OCI-LY7 (cell line): ENCODE results near the gene ARMC12. TPM values are rescaled to one million over a fixed set of nuclear protein-coding genes. Genes with fewer than 3 reads are reported as not detected.

Experiments used
- BruUV-seq: library from RNA; stranded (reverse); fragments of 400-500 nt; replicated peaks from 2 replicates; lab custom pipeline; 2021; lab: Mats Ljungman, UMichigan
- CTCF ChIA-PET: fragments of 300-600 bp; sonication (Branson Sonifier 250); formaldehyde crosslinking; loops from one replicate; lab custom pipeline; 2022; ENCODE audit warnings: antibody characterized with exemption; ENCODE audit not compliant: unreplicated experiment; lab: Charles Lee
- POLR2A ChIA-PET: fragments of 300-600 bp; sonication (Branson Sonifier 250); formaldehyde crosslinking; loops from one replicate; lab custom pipeline; 2022; ENCODE audit warnings: antibody characterized with exemption; lab: Charles Lee
- DNase-seq: peaks from one replicate; pipeline ENCODE4 v3.0.0-alpha.2; 2015; ENCODE audit warnings: low spot score
- H2AFZ ChIP-seq: fragments of 200-600 bp; sonication (generic), shearing (Covaris generic); 2 replicates; pipeline ENCODE4 v1.6.1; 2014; ENCODE audit warnings: mild to moderate bottlenecking, antibody characterized with exemption, low read length, moderate library complexity
- H3K27ac ChIP-seq: fragments of 200-600 bp; sonication (generic); 2 replicates; pipeline ENCODE4 v1.5.1; 2014; ENCODE audit warnings: mixed run types, low read depth, mild to moderate bottlenecking, moderate library complexity, low read length, inconsistent platforms; ENCODE audit not compliant: poor library complexity, severe bottlenecking
- H3K36me3 ChIP-seq: fragments of 200-600 bp; sonication (generic); 2 replicates; pipeline ENCODE4 v1.6.1; 2014; ENCODE audit warnings: mild to moderate bottlenecking, antibody characterized with exemption, low read length, moderate library complexity, mixed read lengths; ENCODE audit not compliant: insufficient read depth
- H3K4me1 ChIP-seq: fragments of 200-600 bp; sonication (generic); 2 replicates; pipeline ENCODE4 v1.5.1; 2014; ENCODE audit warnings: mild to moderate bottlenecking, low read length; ENCODE audit not compliant: insufficient read depth, poor library complexity, severe bottlenecking
- H3K4me2 ChIP-seq: fragments of 200-600 bp; sonication (generic); 2 replicates; pipeline ENCODE4 v1.6.1; 2014; ENCODE audit warnings: mild to moderate bottlenecking, low read length
- H3K4me3 ChIP-seq: fragments of 200-600 bp; sonication (generic); 2 replicates; pipeline ENCODE4 v1.5.1; 2014; ENCODE audit warnings: mild to moderate bottlenecking, low read depth, low read length; ENCODE audit not compliant: poor library complexity, severe bottlenecking
- H3K79me2 ChIP-seq: fragments of 200-600 bp; sonication (generic); 2 replicates; pipeline ENCODE4 v1.6.1; 2016; ENCODE audit warnings: low read depth, mild to moderate bottlenecking, low read length, moderate library complexity, mixed read lengths; ENCODE audit not compliant: insufficient read depth
- H3K9me2 ChIP-seq: fragments of 200-600 bp; sonication (generic); 2 replicates; pipeline ENCODE4 v1.6.1; 2016; ENCODE audit warnings: mild to moderate bottlenecking, low read length, mixed read lengths; ENCODE audit not compliant: insufficient read depth
- H3K9me3 ChIP-seq: fragments of 200-600 bp; sonication (generic); 2 replicates; pipeline ENCODE4 v1.6.1; 2014; ENCODE audit warnings: mild to moderate bottlenecking, mixed run types, low read length, mixed read lengths
- H4K20me1 ChIP-seq: fragments of 200-600 bp; sonication (generic); 2 replicates; pipeline ENCODE4 v1.6.1; 2014; ENCODE audit warnings: mild to moderate bottlenecking, antibody characterized with exemption, low read length, moderate library complexity, mixed read lengths; ENCODE audit not compliant: insufficient read depth
- EZH2phosphoT487 ChIP-seq: fragments of 200-600 bp; sonication (generic); IDR thresholded peaks from 2 replicates; pipeline ENCODE4 v1.6.1; 2018; ENCODE audit warnings: low read depth, borderline replicate concordance, mild to moderate bottlenecking, mixed run types, antibody characterized with exemption, low read length, moderate library complexity, mixed read lengths
- intact Hi-C: fragments of 100-400 bp; cut with micrococcal nuclease; formaldehyde crosslinking; loops from one replicate; pipeline ENCODE4 v1.10.0; 2022; ENCODE audit not compliant: unreplicated experiment
- total RNA-seq, 2 experiments: library from RNA; depleted of rRNA in 1 of 2; stranded (reverse); fragments of >200 nt in 1 of 2; shearing (Covaris generic) in 1 of 2; gene quantifications; 2 replicates each; pipeline ENCODE4 v1.2.3, GENCODE V29; 2014 to 2022
- TF ChIP-seq, protein P1 (sequence below): fragments of 200-600 bp; sonication (generic); conservative IDR thresholded peaks from 2 replicates; pipeline ENCODE4 v1.5.1; 2014; ENCODE audit warnings: mild to moderate bottlenecking, antibody characterized with exemption, low read length, moderate library complexity, mixed read lengths

ARMC12 gene
- total RNA-seq, 2 experiments from 2014 or later, result 3.4 to 4.9 TPM

DNA sequence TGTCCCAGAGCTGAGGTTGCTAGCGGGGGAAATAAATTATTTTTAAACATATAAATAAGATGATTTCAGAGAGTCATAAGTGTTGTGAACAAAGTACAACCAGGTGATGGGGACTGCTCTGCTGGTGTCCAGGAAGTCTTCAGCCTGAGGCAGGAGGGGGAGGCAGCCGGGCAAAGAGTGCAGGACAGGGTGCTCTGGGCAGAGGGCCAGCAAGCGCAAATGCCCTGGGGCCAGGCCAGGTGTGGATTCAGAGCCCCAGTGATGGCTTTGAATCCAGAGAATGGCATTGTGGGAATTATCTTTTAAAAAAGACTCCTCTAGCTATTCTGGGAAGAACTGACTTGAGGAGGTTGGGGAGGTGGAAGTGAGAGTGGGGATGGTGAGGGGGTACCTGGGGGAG lies 45.6 kb downstream of the ARMC12 start:
- H3K4me2 ChIP-seq, result no peak overlapping the region
- CTCF ChIA-PET, result no interaction called here

DNA sequence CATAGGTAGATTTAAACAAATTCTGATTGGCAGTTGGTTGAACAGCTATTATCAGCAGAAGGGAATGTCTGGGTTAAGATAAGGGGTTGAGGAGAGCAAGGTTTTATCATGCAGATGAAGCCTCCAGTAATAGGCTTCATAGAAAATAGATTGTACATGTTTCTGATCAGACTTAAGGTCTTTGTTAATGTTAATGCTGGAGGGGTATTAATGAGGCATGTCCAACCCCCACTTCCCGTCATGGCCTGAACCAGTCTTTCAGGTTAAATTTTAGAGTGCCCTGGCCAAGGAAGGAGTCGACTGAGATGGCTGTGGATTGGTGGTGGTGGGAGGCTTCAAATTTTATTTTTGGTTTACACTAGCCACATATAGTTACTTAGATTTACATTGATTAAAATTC lies 47.4 kb downstream of the ARMC12 start:
- Histone ChIP-seq H3K36me3 (no peaks in the 10 kb centered on the region), H3K4me2 (no peak overlapping the region), H3K4me1 (no peaks in the 10 kb centered on the region), H3K9me3 (no peaks in the 10 kb centered on the region), H3K4me3 (no peak overlapping the region), H3K9me2 (no peaks in the 10 kb centered on the region), H3K27ac (no peak overlapping the region), H3K79me2 (no peaks in the 10 kb centered on the region), H4K20me1 (no peaks in the 10 kb centered on the region), H2AFZ (no peak overlapping the region)
- BruUV-seq, result no TSS peak
- no peak for TF ChIP-seq EZH2phosphoT487
- TF ChIP-seq, protein P1, sequence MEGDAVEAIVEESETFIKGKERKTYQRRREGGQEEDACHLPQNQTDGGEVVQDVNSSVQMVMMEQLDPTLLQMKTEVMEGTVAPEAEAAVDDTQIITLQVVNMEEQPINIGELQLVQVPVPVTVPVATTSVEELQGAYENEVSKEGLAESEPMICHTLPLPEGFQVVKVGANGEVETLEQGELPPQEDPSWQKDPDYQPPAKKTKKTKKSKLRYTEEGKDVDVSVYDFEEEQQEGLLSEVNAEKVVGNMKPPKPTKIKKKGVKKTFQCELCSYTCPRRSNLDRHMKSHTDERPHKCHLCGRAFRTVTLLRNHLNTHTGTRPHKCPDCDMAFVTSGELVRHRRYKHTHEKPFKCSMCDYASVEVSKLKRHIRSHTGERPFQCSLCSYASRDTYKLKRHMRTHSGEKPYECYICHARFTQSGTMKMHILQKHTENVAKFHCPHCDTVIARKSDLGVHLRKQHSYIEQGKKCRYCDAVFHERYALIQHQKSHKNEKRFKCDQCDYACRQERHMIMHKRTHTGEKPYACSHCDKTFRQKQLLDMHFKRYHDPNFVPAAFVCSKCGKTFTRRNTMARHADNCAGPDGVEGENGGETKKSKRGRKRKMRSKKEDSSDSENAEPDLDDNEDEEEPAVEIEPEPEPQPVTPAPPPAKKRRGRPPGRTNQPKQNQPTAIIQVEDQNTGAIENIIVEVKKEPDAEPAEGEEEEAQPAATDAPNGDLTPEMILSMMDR, result no peak
- DNase-seq, result no peak
- CTCF ChIA-PET, result interaction anchor here (0.6 kb wide), 1 partner anchor 523 kb away, joined by 3 read pairs; no protein-coding TSS in a partner anchor
- POLR2A ChIA-PET, result no interaction called here
- intact Hi-C loops, result no loop called here

More for the DNA sequence above, 45.6 kb downstream of the ARMC12 start:
- H3K79me2 ChIP-seq, result no peaks in the 10 kb centered on the region
- no peaks in the 10 kb centered on the region for H3K36me3 ChIP-seq
- H3K4me3 ChIP-seq, result no peak overlapping the region
- intact Hi-C loops, result no loop called here
- no peaks in the 10 kb centered on the region for H3K9me3 ChIP-seq
- TF ChIP-seq, protein P1, result no peak
- TF ChIP-seq EZH2phosphoT487, result no peak
- no peaks in the 10 kb centered on the region for H3K4me1 ChIP-seq
- no peak overlapping the region for H3K27ac ChIP-seq
- H3K9me2 ChIP-seq, result no peaks in the 10 kb centered on the region
- no TSS peak for BruUV-seq
- POLR2A ChIA-PET, result interaction anchor here (0.5 to 0.7 kb wide), 2 partner anchors 18 to 26 kb away, joined by 3 read pairs; no protein-coding TSS in a partner anchor
- DNase-seq, result no peak
- H2AFZ ChIP-seq, result no peak overlapping the region
- no peaks in the 10 kb centered on the region for H4K20me1 ChIP-seq

DNA sequence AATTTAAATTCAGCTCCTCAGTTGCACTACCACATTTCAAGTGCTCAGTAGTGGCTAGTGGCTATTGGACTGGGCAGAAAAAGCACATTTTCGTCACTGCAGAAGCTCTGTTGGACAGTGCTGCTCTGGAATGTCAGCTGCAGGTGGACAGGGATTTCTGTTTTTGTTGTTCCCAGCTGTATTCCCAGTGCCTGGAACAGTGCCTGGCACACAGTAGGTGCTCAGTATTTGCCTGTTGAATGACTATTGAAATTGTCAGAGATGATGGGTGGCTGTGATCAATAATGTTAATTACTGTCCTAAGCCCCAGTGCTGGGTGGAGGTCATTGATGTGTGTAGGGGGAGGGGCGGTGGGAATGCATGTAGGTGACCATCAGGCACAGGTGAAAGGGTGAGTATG lies 49.4 kb downstream of the ARMC12 start:
- Histone ChIP-seq H2AFZ (no peak overlapping the region), H3K9me3 (no peaks in the 10 kb centered on the region), H3K9me2 (no peaks in the 10 kb centered on the region), H3K4me3 (no peak overlapping the region), H3K79me2 (no peaks in the 10 kb centered on the region), H3K36me3 (no peaks in the 10 kb centered on the region), H3K27ac (no peak overlapping the region), H3K4me2 (no peak overlapping the region), H3K4me1 (no peaks in the 10 kb centered on the region), H4K20me1 (no peaks in the 10 kb centered on the region)
- intact Hi-C loops, result no loop called here
- ChIA-PET POLR2A (no interaction called here), CTCF (no interaction called here)
- no peak for TF ChIP-seq EZH2phosphoT487
- DNase-seq, result no peak
- BruUV-seq, result no TSS peak
